Measurements from ENCODE around the gene ZNF609. TPM values are rescaled to one million over a fixed set of nuclear protein-coding genes. Genes with fewer than 3 reads are reported as not detected.

Gene ZNF609
- total RNA-seq, 2 donors from 2014 or later = 17.9 to 22.7 TPM

- ATAC-seq (no peak), DNase-seq (no peak)
- Histone ChIP-seq H3K4me3 (no peak overlapping the region), H3K36me3 (replicated peaks in 1 of 2; ENCODE audit: insufficient read depth in 1 of 2, low read depth in 2 of 2) (no peaks in the 10 kb centered on the region), H3K27ac (no peak overlapping the region), H3K27me3 (no peaks in the 10 kb centered on the region), H3K4me1 (peaks cover 6% of the 10 kb centered on the region), H3K9me3 (no peaks in the 10 kb centered on the region)
- TF ChIP-seq POLR2A (IDR thresholded peaks at IDR 0.05) = no peak
- no peak for TF ChIP-seq CTCF (IDR thresholded peaks at IDR 0.05)
- intact Hi-C loops (cut with DNase I) = no loop called here
Observed at GRCh38 chr15:64547275-64547674, 86.9 kb downstream of the ZNF609 start.

GRCh38 chr15:64548235-64548634, 87.9 kb downstream of the ZNF609 start:
- H3K36me3 ChIP-seq (replicated peaks in 1 of 2; ENCODE audit: insufficient read depth in 1 of 2, low read depth in 2 of 2) = no peaks in the 10 kb centered on the region
- intact Hi-C loops (cut with DNase I) = no loop called here
- 72 to 77% methylated on average over 2 of the region's 2 CpGs for WGBS, 2 donors
- peaks cover 9% of the 10 kb centered on the region for H3K4me1 ChIP-seq
- ATAC-seq (no peak), DNase-seq (no peak)
- no peaks in the 10 kb centered on the region for H3K9me3 ChIP-seq
- H3K27ac ChIP-seq = no peak overlapping the region
- H3K27me3 ChIP-seq = no peaks in the 10 kb centered on the region
- no peak overlapping the region for H3K4me3 ChIP-seq
- no peak for TF ChIP-seq CTCF (IDR thresholded peaks at IDR 0.05)
- no peak for TF ChIP-seq POLR2A (IDR thresholded peaks at IDR 0.05)

GRCh38 chr15:64549860-64550259, 89.5 kb downstream of the ZNF609 start:
- H3K36me3 ChIP-seq (replicated peaks in 1 of 2; ENCODE audit: insufficient read depth in 1 of 2, low read depth in 2 of 2) = no peaks in the 10 kb centered on the region
- H3K27me3 ChIP-seq = no peaks in the 10 kb centered on the region
- no peak for ATAC-seq
- no peak overlapping the region for H3K27ac ChIP-seq
- DNase-seq = no peak
- intact Hi-C loops (cut with DNase I) = no loop called here
- peaks cover 5% of the 10 kb centered on the region for H3K4me1 ChIP-seq
- no peaks in the 10 kb centered on the region for H3K9me3 ChIP-seq
- TF ChIP-seq POLR2A (IDR thresholded peaks at IDR 0.05) (no peak), CTCF (IDR thresholded peaks at IDR 0.05) (no peak)
- 84 to 100% methylated on average over 2 of the region's 2 CpGs for WGBS, 2 donors
- no peak overlapping the region for H3K4me3 ChIP-seq

GRCh38 chr15:64552281-64552948, 92.0 kb downstream of the ZNF609 start:
- intact Hi-C loops (cut with DNase I) = no loop called here
- Histone ChIP-seq H3K9me3 (no peaks in the 10 kb centered on the region), H3K27me3 (no peaks in the 10 kb centered on the region), H3K4me3 (no peak overlapping the region), H3K36me3 (replicated peaks in 1 of 2; ENCODE audit: insufficient read depth in 1 of 2, low read depth in 2 of 2) (no peaks in the 10 kb centered on the region), H3K27ac (no peak overlapping the region), H3K4me1 (peaks cover 3% of the 10 kb centered on the region)
- WGBS, 2 donors = 91 to 94% methylated on average over 8 of the region's 8 CpGs
- TF ChIP-seq POLR2A (IDR thresholded peaks at IDR 0.05) (no peak), CTCF (IDR thresholded peaks at IDR 0.05) (no peak)
- ATAC-seq = no peak
- DNase-seq = no peak

- peak overlapping the region in 1 of 4 donors; percentile 32 for H3K27ac ChIP-seq
- no peak for ATAC-seq
- no peak for DNase-seq
- H3K4me3 ChIP-seq = no peak overlapping the region
- H3K9me3 ChIP-seq = no peaks in the 10 kb centered on the region
- peaks cover 16% of the 10 kb centered on the region for H3K4me1 ChIP-seq
- TF ChIP-seq POLR2A (IDR thresholded peaks at IDR 0.05) (no peak), CTCF (IDR thresholded peaks at IDR 0.05) (no peak)
- H3K36me3 ChIP-seq (replicated peaks in 1 of 2; ENCODE audit: insufficient read depth in 1 of 2, low read depth in 2 of 2) = no peaks in the 10 kb centered on the region
- H3K27me3 ChIP-seq = no peaks in the 10 kb centered on the region
- intact Hi-C loops (cut with DNase I) = no loop called here
Observed at GRCh38 chr15:64558460-64559179, 98.2 kb downstream of the ZNF609 start.

Data from body of pancreas (tissue), 4 donors.